ENCODE data around the gene SLC22A23. TPM values are rescaled to one million over a fixed set of nuclear protein-coding genes. Genes with fewer than 3 reads are reported as not detected.

The SLC22A23 gene
- total RNA-seq, 1 donor from 2014 or later, result 14.6 TPM

- Mint-ChIP-seq H3K36me3 (ENCODE audit: low read depth) (no peaks in the 10 kb centered on the region), H3K27ac (ENCODE audit: unreplicated experiment) (no peak overlapping the region)
These were observed 63.0 kb downstream of the SLC22A23 start for GRCh38 chr6:3393836-3394202.

DNA sequence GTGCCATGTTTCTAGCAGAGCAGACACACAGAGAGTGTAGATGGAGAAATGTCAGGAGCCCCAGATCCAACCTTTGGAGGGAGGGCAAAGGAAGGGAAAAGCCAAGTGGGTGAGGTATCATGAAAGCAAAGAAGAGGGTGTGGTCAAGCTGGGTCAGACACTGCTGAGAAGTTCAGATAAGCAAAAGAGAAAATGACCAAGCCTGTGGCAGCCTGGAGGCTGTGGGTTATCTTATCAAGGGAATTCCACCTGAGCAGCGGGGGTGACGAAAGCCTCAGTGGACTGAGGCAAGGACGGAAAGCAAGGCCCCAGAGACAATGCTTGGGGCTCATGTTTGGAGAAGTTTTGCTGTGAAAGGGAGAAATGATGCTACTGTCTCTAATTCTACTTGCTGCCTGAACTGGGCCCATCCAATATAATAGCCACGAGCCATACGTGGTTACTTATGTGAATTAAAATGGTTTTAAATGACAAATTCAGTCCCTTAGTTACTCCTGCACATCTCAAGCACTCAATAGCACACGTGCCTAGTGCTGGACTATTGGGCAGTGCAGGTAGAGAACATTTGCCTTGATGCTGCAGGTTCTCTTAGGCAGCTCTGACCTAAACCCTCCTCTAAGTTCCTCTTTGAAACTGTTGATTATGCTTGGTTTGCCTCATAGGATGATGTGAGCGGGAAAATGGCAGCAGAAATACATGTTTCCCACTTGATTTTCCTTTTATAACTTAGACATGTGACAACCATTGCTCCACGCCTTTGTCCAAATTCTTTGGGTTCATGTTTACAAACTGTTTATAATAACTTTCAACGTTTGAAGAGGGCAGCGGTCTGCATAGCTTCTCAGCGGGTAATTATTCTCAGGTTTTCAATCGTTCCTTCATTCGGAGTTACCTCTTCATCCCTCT lies 63.7 kb downstream of the SLC22A23 start:
- TF ChIP-seq CTCF (conservative IDR thresholded peaks at IDR 0.05), result no peak
- H3K36me3 Mint-ChIP-seq (ENCODE audit: low read depth), result peaks cover 2% of the 10 kb centered on the region
- H3K27me3 Mint-ChIP-seq (ENCODE audit: low read depth), result no peaks in the 10 kb centered on the region
- no peaks in the 10 kb centered on the region for H3K9me3 Mint-ChIP-seq
- no peak overlapping the region for H3K27ac Mint-ChIP-seq (ENCODE audit: unreplicated experiment)
- no peak overlapping the region for H3K4me3 Mint-ChIP-seq
- H3K4me1 Mint-ChIP-seq, result peaks cover 20% of the 10 kb centered on the region
- no peak for DNase-seq (ENCODE audit: low read depth, low spot score)

More at GRCh38 chr6:3393836-3394202, 63.0 kb downstream of the SLC22A23 start:
- H3K4me1 Mint-ChIP-seq, result peaks cover 25% of the 10 kb centered on the region
- H3K9me3 Mint-ChIP-seq, result no peaks in the 10 kb centered on the region
- DNase-seq (ENCODE audit: low read depth, low spot score), result no peak
- TF ChIP-seq CTCF (conservative IDR thresholded peaks at IDR 0.05), result no peak
- H3K27me3 Mint-ChIP-seq (ENCODE audit: low read depth), result no peaks in the 10 kb centered on the region
- H3K4me3 Mint-ChIP-seq, result no peak overlapping the region

GRCh38 chr6:3391902-3392458 lies 64.9 kb downstream of the SLC22A23 start:
- H3K9me3 Mint-ChIP-seq, result no peaks in the 10 kb centered on the region
- no peak overlapping the region for H3K27ac Mint-ChIP-seq (ENCODE audit: unreplicated experiment)
- peaks cover 15% of the 10 kb centered on the region for H3K4me1 Mint-ChIP-seq
- H3K4me3 Mint-ChIP-seq, result no peak overlapping the region
- H3K27me3 Mint-ChIP-seq (ENCODE audit: low read depth), result no peaks in the 10 kb centered on the region
- TF ChIP-seq CTCF (conservative IDR thresholded peaks at IDR 0.05), result no peak
- H3K36me3 Mint-ChIP-seq (ENCODE audit: low read depth), result peaks cover 5% of the 10 kb centered on the region
- DNase-seq (ENCODE audit: low read depth, low spot score), result no peak

- peaks cover 5% of the 10 kb centered on the region for H3K36me3 Mint-ChIP-seq (ENCODE audit: low read depth)
- no peaks in the 10 kb centered on the region for H3K9me3 Mint-ChIP-seq
- H3K27ac Mint-ChIP-seq (ENCODE audit: unreplicated experiment), result peak overlapping the region; percentile 8
- no peak for TF ChIP-seq CTCF (conservative IDR thresholded peaks at IDR 0.05)
- no peak for DNase-seq (ENCODE audit: low read depth, low spot score)
- H3K4me3 Mint-ChIP-seq, result no peak overlapping the region
- H3K27me3 Mint-ChIP-seq (ENCODE audit: low read depth), result no peaks in the 10 kb centered on the region
- peaks cover 21% of the 10 kb centered on the region for H3K4me1 Mint-ChIP-seq
These were observed 66.2 kb downstream of the SLC22A23 start for GRCh38 chr6:3390698-3391097.

- Mint-ChIP-seq H3K4me1 (peaks cover 25% of the 10 kb centered on the region), H3K27ac (ENCODE audit: unreplicated experiment) (no peak overlapping the region), H3K36me3 (ENCODE audit: low read depth) (peaks cover 5% of the 10 kb centered on the region), H3K9me3 (no peaks in the 10 kb centered on the region), H3K4me3 (no peak overlapping the region), H3K27me3 (ENCODE audit: low read depth) (no peaks in the 10 kb centered on the region)
- TF ChIP-seq CTCF (conservative IDR thresholded peaks at IDR 0.05), result no peak
- no peak for DNase-seq (ENCODE audit: low read depth, low spot score)
These were observed 67.3 kb downstream of the SLC22A23 start for GRCh38 chr6:3389390-3390167.
